ENCODE data around the gene FGF7.
"Not testable (repeated sequence)": the region's sequence is repeated elsewhere in the genome, so short reads cannot be mapped to it uniquely, and the experiment has no call there.

The FGF7 gene

DNA sequence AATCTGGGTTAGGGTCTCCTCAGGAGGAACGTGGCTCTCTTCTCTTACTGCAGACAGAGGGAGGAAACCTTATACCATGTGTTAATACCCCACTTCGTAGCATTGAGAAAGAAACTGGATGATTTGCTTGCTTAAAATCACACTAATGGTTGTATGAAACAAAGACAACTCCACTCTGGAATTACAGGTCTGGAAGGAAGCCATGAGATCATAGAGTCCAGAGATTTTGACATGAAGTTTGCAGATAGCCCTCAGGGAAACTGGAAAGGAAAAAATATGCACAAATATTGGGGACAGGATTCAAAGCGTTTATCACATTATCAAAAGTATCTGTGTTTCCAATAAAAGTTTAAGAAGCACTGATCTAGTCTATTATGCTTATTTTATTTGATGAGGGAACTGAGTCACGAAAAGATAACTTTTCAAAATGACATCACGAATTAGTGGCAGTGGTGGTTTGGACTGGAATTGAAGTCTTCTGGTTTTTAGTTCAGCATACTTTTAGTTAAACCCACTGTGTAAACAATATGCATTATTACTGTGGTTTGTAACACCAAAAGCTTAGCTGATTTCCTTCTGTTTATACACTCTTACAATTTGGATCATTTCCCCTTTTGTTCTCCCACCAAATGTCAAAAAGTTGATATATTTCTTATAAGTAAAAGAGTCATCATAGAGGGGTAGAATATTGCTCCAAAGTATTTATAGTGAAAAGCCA lies 16.8 kb downstream of the FGF7 start:
- peak; percentile 51 for DNase-seq

DNA sequence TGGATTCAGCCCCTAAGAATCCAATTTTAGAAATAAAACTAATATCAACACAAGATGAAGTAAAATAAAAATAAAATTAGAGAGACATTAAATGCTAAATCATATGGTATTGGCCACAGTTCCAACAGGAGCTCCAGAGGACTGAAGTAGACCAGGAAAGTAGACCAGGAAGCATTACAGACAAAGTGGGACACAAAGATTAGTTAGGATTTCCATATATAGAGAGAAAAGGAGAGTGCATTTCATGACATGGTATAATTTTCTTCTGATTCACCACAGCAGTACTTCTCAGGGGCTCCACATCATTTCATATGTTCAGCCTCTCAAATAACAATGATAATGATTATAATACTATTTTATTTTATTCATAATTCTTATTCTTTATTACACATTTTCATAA lies 18.3 kb downstream of the FGF7 start:
- no peak for DNase-seq

DNA sequence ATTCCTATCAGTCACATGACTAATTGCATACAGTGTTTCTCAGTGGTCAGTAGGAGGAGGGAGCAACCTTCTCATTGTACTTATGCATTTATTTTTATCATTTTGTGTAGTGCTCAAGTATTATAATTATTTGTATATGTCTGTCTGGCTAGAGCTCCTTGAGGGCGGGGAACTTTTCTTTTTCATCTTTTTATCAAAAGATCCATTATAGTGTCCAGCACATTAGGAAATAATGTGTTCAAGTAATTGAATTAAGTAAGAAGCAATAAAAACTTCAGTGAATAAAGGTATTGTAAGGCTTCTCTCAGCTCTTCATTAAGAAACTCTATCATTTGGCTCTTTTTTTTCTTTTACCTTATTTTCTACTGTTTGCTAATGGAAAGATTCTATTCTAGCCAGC lies 18.8 kb downstream of the FGF7 start:
- no peak for DNase-seq

DNA sequence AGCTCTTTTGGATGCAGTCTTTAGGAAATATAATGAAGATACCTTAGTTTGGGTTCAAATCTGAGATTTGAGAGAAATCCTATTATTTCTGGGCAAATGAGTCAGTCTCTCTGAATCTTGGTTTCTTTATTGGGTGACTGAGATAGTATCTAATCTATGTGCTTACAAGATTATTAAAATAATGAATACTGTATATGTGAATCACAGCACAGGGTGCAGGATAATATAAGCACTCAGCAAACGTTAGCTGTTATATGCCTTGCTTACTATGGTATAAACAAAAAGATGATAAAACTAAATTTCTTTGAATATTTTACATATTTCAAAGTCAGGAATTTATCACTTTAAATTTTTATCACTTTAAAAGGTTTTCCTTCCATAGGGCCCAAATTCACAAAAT lies 29.6 kb downstream of the FGF7 start:
- no peak for DNase-seq

DNA sequence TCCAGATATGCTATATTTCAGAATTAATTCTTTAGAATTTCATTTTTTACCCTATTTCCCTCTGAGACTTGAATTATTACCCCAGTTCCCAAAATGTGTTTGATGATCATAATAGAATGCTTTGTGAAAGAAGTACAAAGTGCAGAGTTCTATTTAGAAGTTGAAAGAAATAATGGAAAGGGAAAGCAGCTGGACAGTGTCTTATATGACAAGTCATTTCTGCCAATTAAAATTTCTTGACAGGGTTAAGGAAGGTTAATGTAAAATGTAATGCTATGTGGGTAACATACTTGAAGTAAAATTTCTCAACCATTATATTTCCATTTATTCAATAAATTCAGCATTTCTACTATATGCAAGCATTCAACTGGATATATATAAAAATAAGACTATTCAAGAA lies 33.1 kb downstream of the FGF7 start:
- no peak for DNase-seq

DNA sequence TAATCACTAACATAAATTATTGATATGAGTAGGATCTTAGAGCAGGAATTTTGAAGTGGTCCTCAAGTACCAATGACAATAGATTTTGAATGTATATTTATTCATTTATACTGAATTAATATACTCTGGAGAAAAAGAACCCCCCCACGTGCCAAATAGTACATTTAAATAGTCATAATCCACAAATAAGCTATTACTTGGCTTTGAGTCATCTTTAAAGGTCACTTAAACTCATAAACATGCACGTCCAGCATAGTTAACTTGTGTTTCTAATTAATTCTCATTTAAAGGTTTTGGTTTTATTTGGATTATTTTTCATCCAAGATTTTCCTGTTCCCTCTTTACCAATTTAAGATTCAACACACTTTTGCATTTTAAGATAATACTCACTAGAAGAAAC lies 35.1 kb downstream of the FGF7 start:
- no peak for DNase-seq

DNA sequence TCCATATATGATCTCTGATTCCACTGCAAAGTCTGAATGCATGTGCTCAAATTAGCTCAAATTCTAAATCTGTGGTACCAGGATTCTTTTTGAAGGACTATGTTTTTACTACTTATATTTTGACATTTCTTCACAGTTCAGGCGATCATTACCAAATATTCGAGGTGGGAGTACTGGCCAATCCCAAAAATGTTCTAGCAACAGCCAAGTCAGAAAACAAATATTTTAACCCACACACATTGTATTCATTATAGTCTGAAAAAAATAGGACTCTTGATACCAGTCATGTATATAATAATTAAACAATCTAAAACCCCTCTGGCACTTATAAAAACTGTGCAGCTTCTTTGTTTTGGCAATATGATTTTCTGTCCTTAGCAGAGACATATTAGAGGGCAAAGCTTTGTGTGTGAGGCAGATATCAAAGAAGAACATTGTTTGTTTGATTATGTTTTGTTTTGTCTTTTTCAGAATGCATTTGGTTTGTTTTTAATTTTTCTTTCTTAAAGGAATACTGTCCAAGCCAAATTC lies 37.4 kb downstream of the FGF7 start:
- no peak for DNase-seq

DNA sequence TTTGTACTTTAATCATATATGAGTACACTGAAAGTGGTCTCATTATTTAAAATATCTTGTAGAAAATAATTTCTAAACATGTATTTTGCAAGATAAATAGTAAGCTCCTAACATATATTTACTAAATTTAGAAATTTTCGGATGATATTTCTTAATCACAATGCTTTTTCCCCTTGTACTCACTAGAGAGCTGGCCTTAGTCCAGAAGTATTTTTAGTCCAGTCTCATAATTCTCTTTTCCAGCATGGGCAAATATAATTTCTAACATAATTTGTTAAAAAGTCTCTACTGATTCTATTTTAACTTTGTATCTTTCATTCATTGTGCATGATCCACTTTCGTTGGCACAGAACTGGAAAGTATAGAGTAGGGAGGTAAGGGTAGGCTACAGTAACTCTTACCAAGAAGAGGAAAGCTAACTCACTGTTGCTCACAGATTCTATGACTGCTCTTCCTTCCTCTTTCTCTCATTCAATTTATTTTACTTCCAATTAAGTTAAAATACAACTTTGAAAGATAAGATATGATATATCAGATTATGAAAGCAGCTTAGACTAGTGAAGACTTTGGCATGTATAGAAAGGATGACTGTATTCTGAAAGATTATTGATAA lies 39.3 kb downstream of the FGF7 start:
- DNase-seq, result no peak

DNA sequence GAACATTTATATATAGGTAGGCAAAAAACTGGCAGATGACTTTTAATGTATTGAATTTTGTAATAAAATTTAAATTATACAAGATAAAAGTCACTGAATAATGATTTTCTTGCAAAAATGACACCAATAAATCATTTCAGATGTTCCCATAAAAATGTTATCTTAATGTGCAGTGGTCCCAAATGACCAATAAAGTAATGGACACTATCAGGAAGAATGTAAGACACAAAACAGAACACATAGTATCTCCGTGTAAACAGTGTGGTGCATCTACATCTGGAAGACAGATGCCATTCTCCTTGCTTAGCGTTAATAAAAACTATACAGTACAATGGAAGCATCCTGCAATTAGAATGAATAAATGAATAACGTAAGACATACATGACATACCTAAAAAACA lies 41.5 kb downstream of the FGF7 start:
- no peak for DNase-seq

DNA sequence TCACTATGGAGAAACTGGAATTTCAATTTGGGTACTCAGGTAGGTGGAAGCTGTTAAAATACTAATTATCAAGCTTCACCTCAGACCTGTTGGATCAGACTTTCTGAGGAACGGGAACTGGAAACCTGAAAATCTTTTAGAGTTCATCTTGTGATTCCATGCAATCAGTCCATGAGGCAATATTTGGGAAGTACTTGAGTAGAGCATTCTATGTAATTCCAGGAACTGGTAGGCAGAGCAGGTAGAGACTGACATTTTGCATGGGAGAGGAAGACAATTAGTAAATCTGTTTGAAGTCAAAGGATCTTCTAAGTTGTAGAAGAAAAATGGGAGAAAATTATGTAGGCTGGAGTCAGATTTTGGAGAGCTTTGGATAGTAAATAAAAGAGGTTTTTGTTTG lies 43.1 kb downstream of the FGF7 start:
- no peak for DNase-seq

DNA sequence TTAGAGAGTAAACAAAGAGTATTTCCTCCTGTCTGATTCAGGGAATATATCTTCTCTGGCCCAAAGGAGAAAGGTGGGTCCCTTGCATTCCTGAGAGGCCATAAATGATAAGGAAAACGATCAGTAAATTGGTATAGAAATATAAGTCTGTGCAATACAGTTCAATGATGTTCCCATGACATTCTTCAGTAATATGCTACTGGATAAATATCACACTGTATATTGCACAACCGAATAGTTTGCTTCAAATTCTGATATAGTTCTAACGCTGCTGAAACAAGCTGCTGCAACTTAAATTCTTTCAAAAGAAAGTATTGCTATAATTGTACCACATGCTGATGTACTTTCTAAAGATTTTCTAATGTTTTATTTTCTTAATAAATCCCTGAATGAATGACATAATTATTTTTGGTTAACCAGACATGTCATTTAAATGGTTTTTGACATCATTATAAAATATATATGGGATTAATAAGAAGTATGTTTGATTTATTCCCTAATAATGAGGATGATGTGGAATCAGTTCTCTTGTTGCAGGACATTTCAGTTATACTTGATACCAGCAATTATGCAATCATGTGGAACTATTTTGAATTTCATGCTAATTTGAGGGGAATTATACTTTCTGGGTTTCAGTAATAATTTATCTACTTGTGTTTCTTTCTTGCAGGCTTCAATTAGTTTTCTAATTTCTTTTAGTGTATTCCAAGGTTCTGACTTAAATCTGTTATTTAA lies 44.9 kb downstream of the FGF7 start:
- no peak for DNase-seq

DNA sequence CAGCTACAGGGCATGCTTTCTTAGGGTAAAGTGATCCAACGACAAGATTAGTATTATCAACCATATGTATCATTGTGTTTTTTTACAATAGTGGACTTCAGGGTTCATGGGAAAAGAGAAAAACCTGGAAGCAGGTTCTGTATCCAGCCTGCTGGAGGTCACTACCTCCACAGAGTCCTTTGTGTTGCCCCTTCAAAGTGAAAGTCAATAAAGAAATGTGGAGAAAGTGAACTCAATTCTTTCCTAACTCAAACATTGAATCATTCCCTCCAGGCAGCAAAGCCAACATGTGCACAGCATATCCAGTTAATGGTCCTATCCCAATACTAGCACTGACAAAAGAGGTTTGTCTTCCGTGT lies 45.4 kb downstream of the FGF7 start:
- DNase-seq, result no peak

DNA sequence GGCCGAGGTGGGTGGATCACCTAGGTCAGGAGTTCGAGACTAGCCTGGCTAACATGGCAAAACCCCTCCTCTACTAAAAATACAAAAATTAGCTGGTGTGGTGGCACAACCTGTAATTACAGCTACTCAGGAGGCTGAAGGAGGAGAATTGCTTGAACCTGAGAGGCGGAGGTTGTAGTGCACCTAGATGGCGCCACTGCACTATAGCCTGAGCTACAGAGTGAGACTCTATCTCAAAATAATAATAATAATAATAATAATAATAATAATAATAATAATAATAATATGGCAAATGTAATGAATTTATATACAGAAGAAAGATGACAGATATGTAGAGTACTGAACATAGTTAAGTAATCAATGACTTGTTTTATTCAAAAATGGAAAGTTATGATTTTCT lies 48.2 kb downstream of the FGF7 start:
- DNase-seq, result not testable (repeated sequence)

DNA sequence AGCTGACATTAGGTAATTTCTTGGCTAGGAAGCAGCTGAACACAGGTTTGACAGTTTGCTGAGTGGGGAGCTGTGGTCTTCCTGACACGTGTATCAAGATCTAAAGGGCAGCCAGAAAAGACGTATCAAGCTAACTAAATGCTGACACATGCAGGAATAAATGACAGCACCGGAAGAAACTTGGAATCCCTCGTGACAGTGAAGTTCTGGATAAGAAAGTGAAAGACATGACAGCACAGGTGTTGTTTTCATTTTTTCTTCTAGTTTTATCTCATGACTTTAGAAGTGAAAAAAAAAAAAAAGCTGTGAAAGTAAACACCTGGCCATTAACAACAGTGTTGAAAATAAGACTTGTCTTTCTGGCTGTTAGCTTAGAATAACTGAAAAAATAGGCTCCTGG lies 48.7 kb downstream of the FGF7 start:
- no peak for DNase-seq

DNA sequence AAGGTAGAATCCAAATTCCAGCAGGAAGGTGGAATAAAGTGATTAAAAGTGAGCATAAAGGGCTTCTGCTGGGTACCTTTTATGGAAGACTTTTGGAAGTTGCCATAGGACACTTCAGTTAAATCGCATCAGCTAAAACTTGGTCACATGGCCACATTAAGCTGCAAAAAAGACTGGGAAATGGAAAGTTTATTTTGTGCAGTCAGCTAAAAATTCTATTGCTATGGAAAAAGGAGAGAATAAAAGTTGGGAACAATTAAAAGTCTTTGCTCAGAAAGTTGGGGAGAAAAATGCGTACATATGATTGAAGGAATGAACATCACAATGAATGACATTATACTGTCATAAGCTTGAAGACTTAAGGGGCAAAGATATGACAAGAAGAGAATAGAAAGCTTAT lies 49.3 kb downstream of the FGF7 start:
- DNase-seq, result no peak

DNA sequence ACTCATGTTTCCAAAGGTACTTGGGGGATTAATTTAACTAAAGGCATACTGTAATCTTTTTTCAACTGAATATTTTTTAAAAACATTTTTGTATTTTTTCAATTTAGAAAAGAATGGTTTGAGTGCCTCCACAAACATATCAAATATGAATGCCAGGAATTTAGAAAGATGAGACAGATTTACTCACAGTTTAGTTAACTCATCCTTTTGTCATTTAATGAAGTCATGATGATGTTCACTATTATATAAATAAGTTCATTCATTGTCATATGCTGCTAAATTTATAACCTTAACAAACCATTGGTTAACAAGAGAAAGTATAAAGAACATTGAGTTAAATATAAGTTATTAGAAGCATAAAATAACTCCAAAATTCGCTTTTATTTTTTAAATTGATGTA lies 50.0 kb downstream of the FGF7 start:
- DNase-seq, result no peak

DNA sequence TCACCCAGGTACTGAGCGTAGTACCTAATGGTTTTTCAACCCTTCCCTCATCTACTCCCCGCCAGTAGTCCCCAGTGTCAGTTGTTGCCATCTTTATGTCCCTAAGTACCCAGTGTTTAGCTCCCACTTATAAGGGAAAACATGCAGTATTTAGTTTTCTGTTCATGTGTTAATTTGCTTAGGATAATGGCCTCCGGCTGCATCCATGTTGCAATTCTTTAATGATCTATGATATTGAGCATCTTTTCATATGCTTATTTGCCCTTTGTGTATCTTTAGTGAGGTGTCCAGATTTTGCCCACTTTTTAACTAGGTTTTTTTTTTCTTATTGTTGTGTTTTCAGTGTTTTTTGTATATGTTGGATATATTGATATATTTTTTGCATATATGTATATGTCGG lies 55.0 kb downstream of the FGF7 start:
- DNase-seq, result not testable (repeated sequence)

DNA sequence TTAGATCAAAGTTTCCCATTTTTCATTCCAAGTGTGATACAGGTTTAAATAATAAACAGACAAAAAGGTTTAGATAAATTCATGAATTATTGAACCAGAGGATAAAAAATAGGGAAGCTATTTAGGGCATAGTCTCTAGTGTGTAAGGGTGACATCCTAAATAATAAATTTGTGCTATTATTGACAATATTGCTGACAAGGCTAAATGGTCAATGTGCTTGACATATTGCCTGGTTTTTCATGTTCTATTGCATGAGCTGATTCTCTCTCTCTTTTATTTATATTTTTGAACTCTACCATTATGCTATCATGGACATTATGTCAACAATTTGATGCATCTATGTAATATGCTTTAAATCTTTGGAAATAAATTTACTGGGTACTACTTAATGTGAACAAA lies 55.9 kb downstream of the FGF7 start:
- not testable (repeated sequence) for DNase-seq

DNA sequence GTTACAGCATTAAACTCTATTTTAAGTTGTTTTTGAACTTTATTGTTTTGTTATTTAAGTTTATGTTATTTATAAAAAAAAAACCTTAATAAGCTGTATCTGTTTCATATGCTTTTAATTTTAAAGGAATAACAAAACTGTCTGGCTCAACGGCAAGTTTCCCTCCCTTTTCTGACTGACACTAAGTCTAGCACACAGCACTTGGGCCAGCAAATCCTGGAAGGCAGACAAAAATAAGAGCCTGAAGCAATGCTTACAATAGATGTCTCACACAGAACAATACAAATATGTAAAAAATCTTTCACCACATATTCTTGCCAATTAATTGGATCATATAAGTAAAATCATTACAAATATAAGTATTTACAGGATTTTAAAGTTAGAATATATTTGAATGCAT lies 62.4 kb downstream of the FGF7 start:
- not testable (repeated sequence) for DNase-seq

DNA sequence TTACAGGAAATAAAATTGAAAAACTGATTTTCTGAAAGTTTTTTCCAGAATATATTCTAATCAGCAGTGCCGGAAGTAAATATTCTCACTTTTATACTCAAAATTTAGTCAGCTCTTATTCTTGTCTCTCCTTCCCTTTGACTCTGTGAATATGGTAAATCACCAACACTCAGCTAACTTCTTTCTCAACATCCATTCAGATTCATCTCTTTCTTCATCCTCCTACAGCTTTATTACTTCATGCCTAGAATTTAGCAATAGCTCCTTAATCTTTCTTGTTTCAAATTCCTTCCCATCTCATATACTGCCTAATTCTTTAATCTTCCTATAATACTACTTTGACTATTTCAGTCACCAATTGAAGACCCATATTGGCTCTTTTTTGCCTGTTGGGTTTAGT lies 67.9 kb downstream of the FGF7 start:
- peak; percentile 53 for DNase-seq

DNA sequence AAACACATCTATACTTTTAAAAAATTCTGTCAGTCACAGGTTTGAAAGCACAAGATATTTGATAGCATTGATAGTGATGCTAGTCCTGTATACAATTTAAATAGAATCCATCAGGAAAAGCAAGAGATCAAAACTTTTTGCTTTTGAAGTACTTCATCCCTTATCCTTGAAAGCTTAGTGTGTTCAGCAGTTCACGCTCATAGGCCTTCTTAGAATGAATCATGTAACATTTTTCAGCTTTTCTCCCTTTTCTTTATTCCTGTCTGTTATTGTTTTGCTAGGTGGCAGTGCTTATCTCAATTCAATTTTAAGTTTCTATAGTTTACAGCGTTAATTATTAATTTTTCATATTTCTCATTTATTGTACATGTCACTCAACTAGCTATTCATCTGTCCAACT lies 69.1 kb downstream of the FGF7 start:
- DNase-seq, result no peak

DNA sequence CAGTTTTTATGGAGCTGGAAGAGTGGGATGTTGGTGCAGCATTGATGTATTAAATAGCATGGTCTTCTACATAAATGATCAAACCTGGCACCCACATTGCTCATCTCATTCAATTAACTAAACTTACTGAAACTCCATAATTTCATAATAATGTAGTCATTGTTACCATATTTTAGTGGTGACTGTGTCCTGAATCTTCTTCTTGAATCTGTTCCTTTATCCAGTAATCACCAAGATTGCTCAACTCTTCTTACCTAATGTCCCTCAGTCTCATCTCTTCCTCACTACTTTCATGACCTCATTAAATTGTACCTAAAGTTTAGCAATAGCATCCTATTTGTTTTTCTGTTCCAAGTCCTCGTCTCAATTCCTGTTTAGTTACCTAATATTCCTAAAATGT lies 69.8 kb downstream of the FGF7 start:
- DNase-seq, result peak; percentile 42

DNA sequence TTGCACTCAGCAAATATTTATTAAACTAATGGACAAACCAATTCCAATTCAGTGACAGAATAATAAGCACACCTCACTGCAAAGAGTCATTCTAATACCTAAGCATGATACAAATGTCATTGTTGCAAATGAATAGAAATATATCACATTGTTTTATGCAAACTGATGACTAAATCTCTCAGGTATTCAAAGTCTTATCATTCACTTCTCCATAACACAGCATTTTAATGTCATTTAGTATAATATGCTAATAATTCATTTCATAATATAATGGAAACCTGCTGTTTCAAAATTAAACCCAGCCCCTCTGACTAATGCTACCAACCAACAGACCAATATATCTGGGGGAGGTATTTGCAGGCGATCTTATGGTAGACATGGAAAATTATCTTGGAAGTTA lies 71.8 kb downstream of the FGF7 start:
- peak; percentile 59 for DNase-seq
